22Rv1 (cell line): ENCODE data around the gene RANBP17.
"Not testable (repeated sequence)": the region's sequence is repeated elsewhere in the genome, so short reads cannot be mapped to it uniquely, and the experiment has no call there.

Experiments used
- H3K27ac ChIP-seq: fragments of 450-650 bp; 2 replicates; pipeline ENCODE4 v1.5.1; 2017
- ZFX ChIP-seq: fragments of 450-650 bp; IDR thresholded peaks from 2 replicates; pipeline ENCODE4 v1.6.1; 2017; ENCODE audit warnings: antibody characterized with exemption, borderline replicate concordance
- TF ChIP-seq, protein P1 (sequence below): fragments of 450-650 bp; IDR thresholded peaks from 2 replicates; pipeline ENCODE4 v1.5.1; 2017; ENCODE audit warnings: mild to moderate bottlenecking

Gene RANBP17

DNA sequence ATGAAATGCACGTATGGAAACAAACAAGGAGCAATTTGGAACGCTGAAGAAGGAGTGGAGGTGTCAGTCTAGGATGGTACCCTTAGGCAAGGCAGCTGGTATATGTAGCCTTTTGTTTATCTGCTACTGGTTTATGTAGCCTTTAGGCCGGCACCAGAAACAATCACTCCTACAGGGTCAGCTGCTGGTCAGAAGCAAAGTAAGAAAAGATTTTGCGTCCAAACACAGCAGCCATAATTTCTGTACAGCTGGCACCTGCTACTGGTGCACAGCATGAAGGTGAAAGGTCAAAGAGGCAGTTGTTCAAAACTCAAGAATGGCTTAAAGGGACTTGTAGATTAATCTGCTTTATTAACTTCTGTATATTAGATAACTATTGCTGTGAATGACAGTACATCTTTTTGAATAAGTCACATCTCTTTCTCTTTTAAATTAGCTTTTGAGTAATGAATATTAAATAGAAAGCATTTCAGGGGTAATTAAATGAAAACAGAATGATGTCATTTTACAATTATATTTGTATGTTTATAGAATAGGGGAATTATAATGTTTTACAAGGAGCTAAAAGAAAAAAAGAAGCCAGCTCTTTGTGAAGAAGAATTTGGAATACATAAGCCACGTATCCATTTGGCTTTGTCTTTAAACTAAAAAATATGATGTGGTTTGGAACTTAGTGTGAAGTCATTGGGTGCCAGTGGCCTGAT lies 414.2 kb downstream of the RANBP17 start:
- TF ChIP-seq, protein P1, sequence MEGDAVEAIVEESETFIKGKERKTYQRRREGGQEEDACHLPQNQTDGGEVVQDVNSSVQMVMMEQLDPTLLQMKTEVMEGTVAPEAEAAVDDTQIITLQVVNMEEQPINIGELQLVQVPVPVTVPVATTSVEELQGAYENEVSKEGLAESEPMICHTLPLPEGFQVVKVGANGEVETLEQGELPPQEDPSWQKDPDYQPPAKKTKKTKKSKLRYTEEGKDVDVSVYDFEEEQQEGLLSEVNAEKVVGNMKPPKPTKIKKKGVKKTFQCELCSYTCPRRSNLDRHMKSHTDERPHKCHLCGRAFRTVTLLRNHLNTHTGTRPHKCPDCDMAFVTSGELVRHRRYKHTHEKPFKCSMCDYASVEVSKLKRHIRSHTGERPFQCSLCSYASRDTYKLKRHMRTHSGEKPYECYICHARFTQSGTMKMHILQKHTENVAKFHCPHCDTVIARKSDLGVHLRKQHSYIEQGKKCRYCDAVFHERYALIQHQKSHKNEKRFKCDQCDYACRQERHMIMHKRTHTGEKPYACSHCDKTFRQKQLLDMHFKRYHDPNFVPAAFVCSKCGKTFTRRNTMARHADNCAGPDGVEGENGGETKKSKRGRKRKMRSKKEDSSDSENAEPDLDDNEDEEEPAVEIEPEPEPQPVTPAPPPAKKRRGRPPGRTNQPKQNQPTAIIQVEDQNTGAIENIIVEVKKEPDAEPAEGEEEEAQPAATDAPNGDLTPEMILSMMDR, result no peak
- TF ChIP-seq ZFX, result no peak
- no peak overlapping the region for H3K27ac ChIP-seq

DNA sequence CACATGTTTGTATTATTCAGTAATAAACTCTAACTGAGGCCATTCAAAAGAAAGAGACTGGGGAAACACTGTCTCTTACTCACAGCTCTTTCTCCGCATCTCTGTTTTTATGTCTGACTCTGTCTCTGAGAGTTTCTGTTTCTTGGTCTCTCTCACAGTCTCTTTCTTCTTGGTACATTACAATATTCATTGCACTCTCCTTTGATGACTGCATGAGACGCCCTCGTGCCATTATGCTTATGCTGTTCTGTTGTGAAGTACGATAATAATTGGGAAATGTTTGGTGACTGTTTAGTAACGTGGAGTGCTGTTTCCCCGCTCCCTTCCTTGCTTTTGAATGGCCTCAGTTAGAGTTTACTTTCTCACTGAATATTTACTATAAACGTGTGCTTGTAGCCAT lies 421.9 kb downstream of the RANBP17 start:
- TF ChIP-seq ZFX, result no peak
- TF ChIP-seq, protein P1, result no peak
- H3K27ac ChIP-seq, result no peak overlapping the region

DNA sequence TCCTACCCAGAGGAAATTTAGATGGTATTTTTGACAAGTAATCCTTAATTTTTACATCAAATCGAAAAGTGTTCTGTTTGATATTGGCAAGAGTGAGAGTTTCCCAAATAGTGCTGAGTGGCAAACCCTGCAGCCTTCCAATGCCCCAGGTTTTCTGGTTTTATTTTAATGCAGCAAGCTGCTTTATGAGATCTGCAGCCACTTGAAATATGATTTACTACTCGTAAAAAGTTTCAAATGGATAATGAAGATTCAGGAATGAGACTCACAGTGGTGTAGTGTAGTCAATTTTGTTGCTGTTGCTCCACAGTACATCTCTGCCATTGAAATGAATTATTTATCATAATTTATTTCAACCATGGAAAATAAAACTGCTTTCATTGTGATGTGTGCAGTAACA lies 423.6 kb downstream of the RANBP17 start:
- no peak for TF ChIP-seq ZFX
- TF ChIP-seq, protein P1, result no peak
- H3K27ac ChIP-seq, result no peak overlapping the region

DNA sequence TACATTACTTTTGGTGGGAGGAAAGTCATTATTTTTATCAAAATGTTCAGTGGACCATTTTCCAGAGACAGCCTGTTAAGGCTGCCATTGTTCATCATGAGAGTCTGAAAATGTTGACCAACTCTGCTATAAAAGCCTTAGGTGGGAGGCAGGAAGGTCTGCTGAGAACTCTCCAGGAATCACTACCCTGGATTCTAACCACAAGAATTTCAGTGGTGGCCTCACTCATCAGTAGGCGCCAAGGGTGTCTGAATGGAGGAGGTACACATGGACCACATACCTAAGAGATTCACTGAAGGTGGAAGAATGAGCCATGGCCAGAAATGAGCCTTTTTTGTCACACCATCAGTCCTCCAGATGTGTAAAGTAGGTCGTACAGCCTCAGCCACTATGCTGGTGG lies 426.2 kb downstream of the RANBP17 start:
- no peak overlapping the region for H3K27ac ChIP-seq
- TF ChIP-seq, protein P1, result no peak
- TF ChIP-seq ZFX, result no peak

DNA sequence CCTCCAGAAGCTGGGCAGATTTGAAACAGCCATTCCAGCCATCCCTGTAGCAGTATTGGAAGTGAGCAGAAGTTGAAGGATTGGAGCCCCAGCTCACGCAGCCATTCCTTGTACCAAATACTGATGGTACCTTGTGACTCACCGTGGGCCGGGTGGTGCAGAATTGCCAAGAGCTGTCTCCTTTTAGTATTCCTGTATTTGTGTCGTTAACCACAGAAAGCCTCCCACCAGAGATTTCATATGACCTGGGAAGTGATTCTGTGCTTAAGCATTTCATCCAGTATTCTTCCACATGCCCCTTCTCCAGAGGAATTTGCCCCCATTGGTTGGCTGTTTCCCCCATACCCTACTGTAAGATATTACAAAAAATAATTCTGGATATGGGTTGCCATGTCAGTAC lies 429.6 kb downstream of the RANBP17 start:
- H3K27ac ChIP-seq, result no peak overlapping the region

DNA sequence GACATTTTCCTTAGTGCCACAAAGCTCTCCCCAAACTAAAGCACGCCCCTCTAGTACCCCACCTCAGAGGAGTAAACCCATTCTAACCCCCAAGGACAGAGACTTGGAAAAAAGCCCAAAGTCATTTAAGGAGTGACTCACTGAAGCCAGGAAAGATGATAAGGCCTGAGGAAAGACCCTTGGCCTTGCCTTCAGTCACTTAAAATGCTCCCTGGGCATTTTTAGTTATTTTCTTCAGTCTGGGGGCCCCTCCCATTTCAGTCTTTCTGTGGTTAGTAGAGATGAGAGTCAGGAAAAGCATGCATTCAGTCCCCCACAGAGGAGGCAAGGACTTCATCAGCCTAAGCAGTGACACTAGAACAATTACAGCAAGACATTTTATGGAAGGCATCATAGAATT lies 433.5 kb downstream of the RANBP17 start:
- no peak for TF ChIP-seq ZFX
- TF ChIP-seq, protein P1, result no peak
- no peak overlapping the region for H3K27ac ChIP-seq

More for the DNA sequence above, 429.6 kb downstream of the RANBP17 start:
- TF ChIP-seq, protein P1, result no peak
- TF ChIP-seq ZFX, result no peak

DNA sequence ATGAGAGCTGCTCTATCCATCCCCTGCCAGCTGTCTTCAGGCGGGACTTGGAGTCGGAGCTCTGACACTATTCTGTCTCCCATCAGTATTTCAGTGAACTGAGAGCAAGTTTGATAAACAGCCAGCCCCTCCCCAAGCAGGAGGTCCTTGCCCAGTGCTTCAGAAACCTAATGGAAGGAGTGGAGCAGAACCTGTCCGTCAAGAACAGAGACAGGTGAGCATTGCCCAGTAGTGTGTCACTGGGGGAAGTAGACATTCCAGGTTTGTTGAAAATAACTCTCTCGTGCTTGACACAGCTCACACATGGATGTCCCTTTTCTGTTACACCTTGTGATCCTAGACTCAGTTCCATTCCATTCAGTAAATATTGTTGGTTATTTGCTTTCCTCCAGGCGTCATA lies 434.0 kb downstream of the RANBP17 start:
- TF ChIP-seq, protein P1, result no peak
- TF ChIP-seq ZFX, result no peak
- H3K27ac ChIP-seq, result no peak overlapping the region

DNA sequence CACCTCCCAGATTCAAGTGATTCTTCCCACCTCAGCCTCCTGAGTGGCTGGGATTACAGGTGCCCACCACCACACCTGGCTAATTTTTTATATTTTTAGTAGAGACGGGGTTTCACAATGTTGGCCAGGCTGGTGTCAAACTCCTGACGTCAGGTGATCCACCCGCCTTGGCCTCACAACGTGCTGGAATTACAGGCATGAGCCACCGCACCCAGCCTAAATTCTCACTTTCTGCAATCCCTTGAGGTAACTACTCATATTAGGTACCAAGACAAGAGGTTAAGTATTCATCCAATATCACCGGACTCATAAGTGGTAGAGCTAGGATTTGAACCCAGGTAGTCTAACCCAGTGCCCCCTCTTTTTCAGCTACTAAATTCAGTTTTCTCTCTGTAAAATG lies 436.1 kb downstream of the RANBP17 start:
- not testable (repeated sequence) for H3K27ac ChIP-seq
